HPDE6-E6E7 (cell line): ENCODE data around the gene DHPS.
"Not testable (repeated sequence)": the region's sequence is repeated elsewhere in the genome, so short reads cannot be mapped to it uniquely, and the experiment has no call there.

Experiments used
- DNase-seq: peaks from one replicate; pipeline ENCODE4 v3.0.0; 2011; ENCODE audit warnings: missing footprints; ENCODE audit errors: extremely low spot score

Gene DHPS

DNA sequence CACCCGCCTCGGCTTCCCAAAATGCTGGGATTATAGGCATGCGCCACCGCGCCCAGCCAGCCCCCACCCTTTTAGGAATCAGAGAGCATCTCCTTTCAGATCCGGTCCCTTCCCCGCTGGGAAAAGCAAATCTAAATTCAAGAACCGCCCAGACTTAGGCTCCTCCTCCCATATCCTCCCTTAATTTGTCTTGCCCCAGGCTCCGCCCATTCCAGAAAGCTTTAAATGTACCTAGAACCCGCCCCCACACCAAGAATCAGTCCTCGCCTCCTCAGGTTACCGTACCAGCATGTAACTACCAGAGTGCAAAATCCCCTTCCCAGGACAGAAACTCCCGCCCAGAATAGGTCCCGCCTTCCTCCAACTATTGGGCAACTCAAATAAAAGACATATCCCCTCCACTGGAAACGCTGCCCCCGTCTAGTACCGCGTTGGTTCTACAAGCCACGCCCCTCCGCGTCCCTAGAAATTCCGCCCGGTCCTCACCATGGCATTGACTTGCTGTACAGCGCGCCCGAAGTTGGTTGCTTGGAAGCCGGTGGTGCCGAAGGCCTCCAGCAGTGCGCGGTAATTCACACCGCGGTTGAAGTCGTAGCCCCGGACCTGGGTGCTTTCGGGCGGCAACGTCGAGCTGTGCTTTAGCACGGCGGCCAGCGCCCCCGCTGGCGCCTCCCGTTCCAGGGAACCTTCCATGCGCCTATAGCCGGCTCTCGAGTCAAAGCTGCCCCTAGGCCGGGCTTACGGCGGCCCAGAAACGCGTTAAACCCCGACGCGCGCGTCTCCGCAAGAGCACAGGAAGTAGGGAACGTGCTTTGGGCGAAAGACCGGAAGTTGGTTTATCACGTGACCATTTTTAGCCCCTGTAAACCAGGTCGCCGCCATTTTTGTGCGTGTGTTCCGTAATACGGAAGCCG lies at the start of gene DHPS:
Gene DHPS (minus strand): TSS at position 807 of the 914 bp plus-strand sequence. CDS start 114 bp downstream, at position 693.
- DNase-seq: peak; percentile 89

DNA sequence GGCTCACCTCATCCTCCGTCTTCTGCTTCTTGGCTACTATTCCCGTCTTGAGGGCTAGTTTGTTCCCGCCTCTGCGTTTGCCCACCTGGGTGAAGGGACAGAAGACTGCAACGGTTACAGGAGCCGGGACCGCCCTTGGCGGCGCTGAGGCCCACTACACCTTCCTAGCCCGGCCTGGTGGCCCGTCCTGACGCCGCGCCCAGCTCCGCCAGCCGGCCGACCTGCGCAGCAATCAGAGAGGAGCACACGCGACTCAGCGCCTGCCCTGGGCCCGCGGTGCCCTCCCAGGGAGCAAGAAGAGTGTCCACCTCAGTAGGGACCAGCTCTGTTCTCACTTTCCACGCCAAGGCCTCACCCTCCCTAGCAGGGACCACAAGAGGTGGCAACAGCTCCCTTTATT lies 49.7 kb upstream of the DHPS start:
- no peak for DNase-seq

DNA sequence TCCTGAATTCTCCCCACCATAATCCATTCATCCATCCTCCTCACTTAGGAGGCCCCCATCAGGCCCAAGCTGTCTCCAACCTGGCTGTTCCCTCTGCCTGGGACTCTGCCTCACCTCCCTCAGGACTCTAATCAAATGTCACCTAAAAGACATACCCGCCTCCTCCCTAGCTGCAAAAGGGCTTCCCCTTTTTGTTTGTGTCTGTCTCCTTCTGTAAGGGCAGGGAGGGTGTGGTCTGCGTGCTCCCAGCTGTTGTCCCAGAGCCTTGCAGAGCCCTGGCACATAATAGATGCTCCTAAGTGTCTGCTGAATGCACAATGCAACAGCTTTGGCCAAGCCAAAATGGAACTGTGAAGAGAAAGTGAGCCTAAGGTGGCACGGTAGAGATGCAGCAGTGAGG lies 48.4 kb upstream of the DHPS start:
- DNase-seq: no peak

DNA sequence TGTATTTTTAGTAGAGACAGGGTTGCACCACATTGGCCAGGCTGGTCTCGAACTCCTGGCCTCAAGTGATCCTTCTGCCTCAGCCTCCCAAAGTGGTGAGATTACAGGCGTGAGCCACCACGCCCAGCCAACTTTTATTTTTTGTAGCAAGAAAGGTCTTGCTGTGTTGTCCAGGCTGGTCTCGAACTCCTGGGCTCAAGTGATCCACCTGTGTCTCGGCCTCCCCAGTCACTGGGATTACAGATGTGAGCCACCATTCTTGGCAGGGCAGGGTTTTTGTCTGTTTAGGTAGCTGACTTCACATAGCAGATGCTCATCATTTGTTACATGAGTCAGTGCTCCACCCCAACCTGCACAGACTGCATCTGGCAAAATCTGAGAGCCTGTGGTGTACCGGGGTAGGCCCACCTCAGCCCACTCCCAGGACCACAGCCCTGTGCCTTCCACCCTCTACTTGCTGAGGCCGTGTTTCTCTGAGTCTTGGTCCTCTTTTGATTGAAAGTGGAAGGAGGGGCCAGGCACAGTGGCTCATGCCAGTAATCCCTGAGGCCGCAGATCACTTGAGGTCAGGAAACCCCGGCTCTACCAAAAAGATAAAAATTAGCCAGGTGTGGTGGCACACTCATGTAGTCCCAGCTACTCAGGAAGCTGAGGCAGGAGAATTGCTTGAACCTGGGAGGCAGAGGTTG lies 46.2 kb upstream of the DHPS start:
- DNase-seq: no peak

DNA sequence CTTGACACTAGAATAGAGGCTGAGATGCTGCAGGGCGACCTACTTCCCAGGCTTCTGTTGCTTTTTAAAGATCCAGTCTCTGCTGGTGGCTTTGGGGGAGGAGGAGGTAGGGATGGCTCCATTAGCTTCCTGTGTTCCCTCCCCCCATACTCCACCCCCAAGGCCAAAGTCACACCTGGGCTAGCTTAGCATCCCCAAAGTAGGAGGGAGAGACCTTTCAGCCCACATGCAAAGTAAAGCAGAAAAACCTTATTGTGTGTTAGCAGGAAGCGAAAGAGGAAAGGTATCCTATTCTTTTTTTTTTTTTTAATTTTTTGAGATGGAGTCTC lies 45.3 kb upstream of the DHPS start:
- DNase-seq: no peak

DNA sequence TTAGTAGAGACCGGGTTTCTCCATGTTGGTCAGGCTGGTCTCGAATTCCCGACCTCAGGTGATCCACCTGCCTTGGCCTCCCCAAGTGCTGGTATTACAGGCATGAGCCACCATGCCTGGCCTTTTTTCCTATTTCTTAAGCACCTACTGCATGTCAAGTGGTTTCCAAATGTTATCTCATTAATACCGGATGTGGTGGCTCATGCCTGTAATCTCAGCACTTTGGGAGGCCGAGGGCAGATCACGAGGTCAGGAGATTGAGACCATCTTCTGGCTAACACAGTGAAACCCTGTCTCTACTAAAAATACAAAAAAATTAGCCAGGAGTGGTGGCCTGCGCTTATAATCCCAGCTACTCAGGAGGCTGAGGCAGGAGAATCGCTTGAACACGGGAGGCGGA lies 43.9 kb upstream of the DHPS start:
- DNase-seq: not testable (repeated sequence)

DNA sequence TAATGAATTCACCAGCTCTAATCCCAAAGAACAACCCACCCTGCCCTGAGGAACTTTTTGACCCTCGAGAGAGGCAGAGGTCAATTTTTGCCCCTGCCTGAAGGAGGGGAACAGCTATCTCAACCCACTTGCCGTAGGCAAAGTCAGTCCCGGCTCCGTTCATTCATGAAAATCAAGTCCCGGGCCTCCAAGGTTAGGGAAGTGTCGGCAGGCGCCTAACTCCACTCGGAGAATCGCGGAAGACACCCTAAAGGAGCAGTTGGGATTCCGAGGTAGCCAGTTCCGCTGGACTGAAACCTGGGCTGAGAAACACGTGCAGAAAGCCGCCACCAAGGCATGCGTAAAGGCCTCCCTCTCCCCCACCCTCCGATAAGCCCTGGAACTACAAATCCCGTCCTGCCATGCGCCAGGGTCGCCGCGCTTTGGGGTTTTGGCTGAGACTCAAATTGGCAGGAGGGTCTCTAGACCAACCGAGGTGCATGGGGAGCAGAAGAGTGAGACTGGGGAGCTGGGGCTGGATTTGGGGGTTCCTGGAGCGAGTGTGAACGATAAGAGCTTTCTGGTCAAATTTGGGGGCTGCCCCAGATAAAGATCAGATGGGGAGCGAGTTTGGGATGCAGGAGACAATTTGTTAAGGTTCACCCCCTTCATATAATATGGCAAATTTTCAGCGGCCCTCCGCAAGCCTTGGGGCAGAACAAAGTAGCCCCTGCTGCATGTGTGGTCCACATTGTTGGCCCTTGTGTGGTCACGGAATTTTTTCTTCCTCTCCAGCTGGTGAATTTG lies 42.2 kb upstream of the DHPS start, which contains the start of gene TNPO2:
Gene TNPO2 (minus strand): TSS at position 292 of the 786 bp plus-strand sequence. CDS start 2,955 bp downstream, outside the sequence.
- peak; percentile 63 for DNase-seq

DNA sequence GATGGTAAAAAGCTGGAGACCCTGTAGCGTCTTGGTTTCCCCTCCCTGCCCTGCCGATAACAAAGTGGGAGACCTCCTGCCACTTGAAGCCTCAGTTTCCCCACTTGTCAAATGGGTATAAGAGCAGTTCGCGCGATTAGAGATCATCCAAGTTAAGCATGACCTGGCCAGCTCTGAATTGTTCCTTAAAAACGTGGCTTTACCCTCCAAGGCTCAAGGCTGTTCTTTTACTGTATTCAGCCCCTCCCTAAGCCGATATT lies 41.6 kb upstream of the DHPS start:
- DNase-seq: no peak

DNA sequence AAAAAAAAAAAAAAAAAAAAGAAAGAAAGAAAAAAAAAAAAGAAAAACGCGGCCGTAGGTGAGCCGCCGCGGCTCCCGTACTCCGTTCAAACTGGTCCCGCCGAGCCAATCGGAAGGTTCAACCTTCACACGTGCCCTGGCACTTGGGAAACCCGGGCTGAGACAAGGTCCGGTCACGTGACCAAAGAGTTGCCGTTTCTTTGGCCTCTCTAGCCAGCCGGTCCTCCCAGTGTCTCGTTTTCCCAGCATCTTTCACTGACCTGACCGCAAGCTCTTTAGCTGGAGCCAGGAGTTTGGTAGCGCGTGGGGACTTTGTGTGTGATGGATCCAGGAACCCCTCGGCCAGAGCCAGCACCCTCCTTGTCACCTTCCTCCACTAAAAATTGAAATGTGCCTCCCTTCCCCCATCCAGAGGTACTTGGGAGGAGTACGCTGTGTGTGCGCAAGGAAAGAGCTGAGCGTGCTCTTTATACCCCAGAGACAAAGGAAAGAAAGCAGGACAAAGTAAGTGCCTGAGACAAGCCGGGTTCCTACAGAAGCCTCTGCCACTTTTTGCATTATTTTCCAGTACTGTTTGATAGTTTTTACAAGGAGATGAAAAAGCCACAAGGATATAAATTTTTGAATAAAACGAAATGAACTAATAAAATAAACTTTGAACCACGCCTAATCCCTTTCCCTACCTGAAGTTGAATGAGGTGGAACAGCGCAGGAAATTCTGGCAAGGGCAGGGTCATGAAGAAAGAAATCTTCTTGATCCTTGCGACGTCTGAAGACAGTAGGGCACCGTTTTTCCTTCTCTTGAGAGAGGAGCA lies 41.1 kb upstream of the DHPS start:
- peak; percentile 97 for DNase-seq

DNA sequence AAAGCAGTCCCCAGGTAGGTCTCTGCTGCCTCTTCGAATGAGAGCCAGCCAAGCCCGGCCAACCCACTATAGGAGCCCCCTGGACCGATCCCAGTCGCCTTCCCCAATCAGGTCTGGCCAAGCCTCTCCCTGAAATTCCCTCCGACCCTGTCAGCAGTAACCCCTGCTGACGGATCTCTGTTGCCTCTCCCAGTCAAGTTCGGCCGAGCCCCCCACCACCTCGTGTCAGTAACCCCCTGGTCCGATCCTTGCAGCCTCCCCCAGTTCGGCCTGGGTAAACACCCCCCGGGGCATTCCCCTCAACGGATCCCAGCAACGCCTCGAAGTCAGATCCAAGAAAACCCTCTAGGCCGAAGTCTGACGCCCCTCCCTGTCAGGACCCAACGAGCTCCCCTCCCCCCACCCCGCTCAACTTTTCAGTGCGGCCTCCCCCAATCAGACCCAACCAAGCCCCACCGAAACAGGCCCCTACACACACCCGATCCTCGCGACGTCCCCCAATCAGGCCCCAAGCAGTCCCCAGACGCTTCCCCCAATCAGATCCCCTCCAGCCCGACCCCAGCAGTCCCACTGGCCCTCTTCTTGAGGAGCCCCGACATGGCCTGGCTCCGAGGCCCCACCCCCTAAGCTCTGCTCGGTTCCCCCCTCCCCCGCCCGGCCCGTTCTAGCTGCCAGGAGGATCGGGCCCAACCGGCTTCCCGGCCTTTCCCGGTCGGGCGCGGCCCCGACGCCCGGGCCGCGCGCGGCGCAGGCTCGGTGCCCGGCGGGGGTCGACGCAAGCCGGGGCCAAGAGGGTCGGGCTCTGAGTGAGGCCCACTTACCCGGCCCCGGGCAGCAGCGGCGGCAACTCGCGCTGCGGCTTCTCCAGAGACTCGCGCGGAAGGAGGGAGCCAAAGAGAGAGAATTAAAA lies 40.2 kb upstream of the DHPS start:
- peak; percentile 62 for DNase-seq

DNA sequence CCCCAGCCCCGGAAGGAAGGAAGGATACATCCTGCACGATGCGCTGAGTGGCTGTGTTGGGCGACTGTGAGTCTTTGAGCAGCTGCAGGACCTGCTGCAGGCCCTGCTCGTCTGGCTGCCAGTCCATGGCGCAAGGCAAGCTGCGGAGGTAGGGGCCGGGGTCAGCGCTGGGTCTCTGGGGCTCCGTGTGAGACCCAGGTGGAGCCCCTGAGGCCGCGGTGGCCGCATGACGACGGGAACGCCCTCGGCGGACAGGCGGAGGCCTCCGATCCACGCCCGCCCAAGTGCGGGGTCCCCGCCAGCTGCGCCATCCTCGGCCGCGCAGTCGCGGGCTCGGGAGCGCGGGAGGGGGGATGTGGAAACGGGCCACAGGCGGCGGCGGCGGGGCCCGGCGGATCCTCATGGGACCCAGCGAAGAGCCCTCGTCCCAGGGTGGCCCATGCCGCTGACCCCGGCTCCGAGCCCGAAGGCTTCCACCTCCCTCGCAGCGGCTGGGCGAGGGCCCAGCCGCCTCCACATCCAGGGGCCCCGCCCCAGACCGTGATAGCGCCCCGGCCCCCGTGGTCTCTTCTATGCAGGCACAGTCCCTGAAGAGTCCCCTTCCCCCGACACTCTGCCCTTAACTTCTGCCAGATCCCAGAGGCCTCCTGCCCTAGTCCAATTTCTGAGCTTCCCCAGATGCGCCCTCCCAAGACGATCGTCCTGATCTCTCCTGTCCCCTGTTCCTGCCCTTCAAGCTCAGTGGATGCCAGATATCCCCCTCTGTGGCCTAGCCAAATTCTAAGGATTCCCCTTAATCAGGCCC lies 39.4 kb upstream of the DHPS start:
- no peak for DNase-seq

DNA sequence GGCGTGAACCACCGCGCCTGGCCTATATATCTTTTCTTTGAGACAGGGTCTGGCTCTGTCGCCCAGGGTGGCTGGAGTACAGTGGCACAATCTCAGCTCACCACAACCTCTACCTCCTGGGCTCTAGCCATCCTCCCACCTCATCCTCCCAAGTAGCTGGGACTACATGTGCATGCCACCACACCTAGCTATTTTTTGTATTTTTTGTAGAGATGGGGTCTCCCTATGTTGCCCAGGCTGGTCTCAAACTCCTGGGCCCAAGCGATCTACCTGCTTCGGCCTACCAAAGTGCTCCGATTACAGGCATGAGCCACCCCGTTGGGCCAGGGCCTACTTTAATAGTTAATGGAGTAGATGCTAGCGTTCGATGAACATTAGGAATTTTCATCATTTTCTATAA lies 38.6 kb upstream of the DHPS start:
- no peak for DNase-seq

DNA sequence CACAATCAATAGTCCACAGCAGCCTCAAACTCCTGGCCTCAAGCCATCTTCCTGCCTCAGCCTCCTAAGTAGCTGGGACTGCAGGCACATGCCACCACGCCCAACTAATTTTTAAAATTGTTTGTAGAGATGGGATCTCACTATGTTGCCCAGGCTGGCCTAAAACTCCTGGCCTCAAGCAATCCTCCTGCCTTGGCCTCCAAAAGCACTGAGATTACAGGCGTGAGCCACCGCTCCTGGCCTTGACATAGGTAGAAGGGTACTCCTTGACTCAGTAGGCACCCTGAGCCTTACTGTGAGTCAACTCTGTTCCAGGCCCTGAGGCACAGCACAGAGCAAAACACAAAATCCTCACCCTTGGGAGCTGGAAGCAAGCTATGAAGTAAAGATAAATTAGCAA lies 34.2 kb upstream of the DHPS start:
- no peak for DNase-seq

DNA sequence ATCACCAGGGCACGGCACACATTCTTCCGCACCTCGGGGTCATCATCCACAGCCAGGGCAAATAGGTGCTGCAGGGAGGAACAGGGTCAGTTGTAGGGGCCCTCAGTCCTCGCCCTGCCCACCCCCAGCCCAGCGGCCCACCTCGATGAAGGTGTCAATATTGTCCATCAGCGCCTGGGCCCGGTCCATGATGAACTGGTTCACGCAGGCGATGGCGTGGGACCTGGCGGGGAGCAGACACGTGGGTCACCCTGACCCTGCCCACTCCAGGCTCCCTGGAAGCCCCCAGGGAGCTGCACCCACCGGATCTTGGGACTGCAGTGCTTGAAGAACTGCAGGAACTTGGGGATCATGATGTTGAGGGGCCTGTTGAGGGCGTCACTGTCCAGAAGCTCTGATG lies 33.4 kb upstream of the DHPS start:
- DNase-seq: no peak

DNA sequence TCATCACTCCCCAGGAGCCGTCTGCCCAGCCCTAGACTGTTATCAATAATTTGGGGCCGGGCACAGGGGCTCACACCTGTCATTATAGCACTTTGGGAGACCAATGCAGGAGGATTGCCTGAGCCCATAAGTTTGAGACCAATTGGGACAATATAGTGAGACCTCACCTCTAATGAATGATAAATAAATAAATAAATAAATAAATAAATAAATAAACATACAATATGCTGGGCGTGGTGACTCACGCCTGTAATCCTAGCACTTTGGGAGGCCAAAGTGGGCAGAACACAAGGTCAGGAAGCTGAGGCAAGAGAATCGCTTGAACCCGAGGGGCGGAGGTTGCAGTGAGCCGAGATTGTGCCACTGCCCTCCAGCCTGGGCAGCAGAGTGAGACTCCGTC lies 31.6 kb upstream of the DHPS start:
- DNase-seq: not testable (repeated sequence)

DNA sequence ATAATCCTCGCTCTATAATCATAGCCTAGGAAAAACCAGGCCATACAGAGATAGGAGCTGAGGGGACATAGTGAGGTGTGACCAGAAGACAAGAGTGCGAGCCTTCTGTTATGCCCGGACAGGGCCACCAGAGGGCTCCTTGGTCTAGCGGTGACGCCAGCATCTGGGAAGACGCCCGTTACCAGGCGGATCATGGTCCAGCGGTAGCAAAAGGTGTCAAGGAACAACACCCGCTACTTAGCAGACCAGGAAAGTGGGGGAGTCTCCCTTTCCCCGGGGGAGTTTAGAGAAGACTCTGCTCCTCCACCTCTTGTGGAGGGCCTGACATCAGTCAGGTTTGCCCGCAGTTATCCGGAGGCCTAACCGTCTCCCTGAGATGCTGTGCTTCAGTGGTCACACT lies 30.4 kb upstream of the DHPS start:
- not testable (repeated sequence) for DNase-seq

DNA sequence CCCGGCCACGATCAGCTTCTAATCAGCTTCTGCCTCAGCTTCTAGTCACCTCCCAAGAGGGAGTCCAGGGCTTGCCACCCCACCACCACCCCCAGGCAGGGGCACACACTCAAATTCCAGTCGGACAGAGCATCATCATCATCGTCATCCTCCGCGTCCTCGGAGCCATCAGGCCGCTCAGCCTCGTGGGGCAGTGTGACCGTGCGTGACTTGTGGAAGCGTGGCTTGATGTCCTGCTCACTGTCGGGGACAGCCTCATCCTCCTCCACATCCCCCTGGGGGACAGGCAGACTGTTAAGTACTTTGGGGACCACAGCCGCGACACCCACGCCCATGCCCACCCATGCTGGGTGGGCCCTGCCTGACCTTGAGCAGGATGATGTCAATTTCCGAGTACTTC lies 29.5 kb upstream of the DHPS start:
- DNase-seq: no peak

DNA sequence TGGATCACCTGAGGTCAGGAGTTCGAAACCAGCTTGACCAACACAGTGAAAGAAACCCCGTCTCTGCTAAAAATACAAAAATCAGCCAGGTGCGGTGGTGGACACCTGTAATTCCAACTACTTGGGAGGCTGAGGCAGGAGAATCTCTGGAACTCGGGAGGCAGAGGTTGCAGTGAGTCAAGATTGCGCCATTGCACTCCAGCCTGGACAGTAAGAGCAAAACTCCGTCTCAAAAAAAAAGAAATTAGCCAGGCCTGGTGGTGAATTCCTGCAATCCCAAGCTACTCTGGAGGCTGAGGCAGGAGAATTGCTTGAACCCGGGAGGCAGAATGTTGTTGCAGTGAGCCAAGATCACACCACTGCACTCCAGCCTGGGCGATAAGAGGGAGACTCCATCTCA lies 27.0 kb upstream of the DHPS start:
- DNase-seq: no peak

DNA sequence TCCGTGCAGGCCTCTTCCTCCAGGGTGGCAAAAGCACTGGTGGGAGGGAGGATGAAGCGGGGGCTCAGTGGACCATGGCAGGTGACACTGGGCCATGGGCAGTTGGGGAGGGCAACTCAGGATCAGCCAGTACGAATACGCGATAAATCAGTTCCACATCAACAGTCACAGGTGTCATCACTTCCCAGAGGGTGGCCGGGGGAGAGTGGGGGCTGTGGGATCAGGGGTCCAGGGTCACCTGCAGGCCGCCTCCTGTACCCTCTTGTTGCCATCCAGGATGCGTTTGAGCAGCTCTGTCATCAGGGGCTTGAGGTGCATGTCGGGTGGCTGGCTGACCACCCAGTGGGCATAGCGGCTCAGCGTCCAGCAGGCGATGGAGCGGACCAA lies 24.6 kb upstream of the DHPS start:
- no peak for DNase-seq
